Activated CD4-positive, alpha-beta T cell treated with anti-CD3 and anti-CD28 coated beads for 1 hour (primary cell): ENCODE data around the gene PATJ.
"Not testable (repeated sequence)": the region's sequence is repeated elsewhere in the genome, so short reads cannot be mapped to it uniquely, and the experiment has no call there.

ENCODE experiments used
- DNase-seq: peaks from one replicate; pipeline ENCODE4 v3.0.0-alpha.2; 2020

Gene PATJ

GRCh38 chr1:61837607-61838006 is 95.3 kb downstream of the PATJ start:
- DNase-seq: not testable (repeated sequence)

GRCh38 chr1:61839679-61840078 is 97.4 kb downstream of the PATJ start:
- DNase-seq: no peak

- DNase-seq: no peak
These were observed 99.8 kb downstream of the PATJ start for GRCh38 chr1:61842036-61842435.

GRCh38 chr1:61842863-61843514 is 100.7 kb downstream of the PATJ start:
- DNase-seq: no peak

- DNase-seq: no peak
These were observed 101.7 kb downstream of the PATJ start for GRCh38 chr1:61844006-61844405.

- DNase-seq: not testable (repeated sequence)
These were observed 102.4 kb downstream of the PATJ start for GRCh38 chr1:61844664-61845063.

- no peak for DNase-seq
These were observed 109.0 kb downstream of the PATJ start for GRCh38 chr1:61851235-61851634.

- no peak for DNase-seq
These were observed 109.8 kb downstream of the PATJ start for GRCh38 chr1:61851849-61852669.

GRCh38 chr1:61852670-61853015 is 110.4 kb downstream of the PATJ start:
- no peak for DNase-seq

GRCh38 chr1:61853583-61853982 is 111.3 kb downstream of the PATJ start:
- no peak for DNase-seq

GRCh38 chr1:61864489-61864888 is 122.2 kb downstream of the PATJ start:
- no peak for DNase-seq

GRCh38 chr1:61865646-61866220 is 123.5 kb downstream of the PATJ start:
- no peak for DNase-seq

GRCh38 chr1:61869691-61870109 is 127.4 kb downstream of the PATJ start:
- DNase-seq: no peak

- DNase-seq: no peak
These were observed 129.9 kb downstream of the PATJ start for GRCh38 chr1:61872206-61872605.

GRCh38 chr1:61873581-61873980 is 131.3 kb downstream of the PATJ start:
- no peak for DNase-seq

GRCh38 chr1:61873994-61874393 is 131.7 kb downstream of the PATJ start:
- DNase-seq: no peak

- DNase-seq: no peak
These were observed 132.9 kb downstream of the PATJ start for GRCh38 chr1:61875198-61875597.

- DNase-seq: not testable (repeated sequence)
These were observed 137.7 kb downstream of the PATJ start for GRCh38 chr1:61879887-61880474.

GRCh38 chr1:61887076-61887867 is 145.0 kb downstream of the PATJ start:
- no peak for DNase-seq

GRCh38 chr1:61887931-61888564 is 145.8 kb downstream of the PATJ start:
- no peak for DNase-seq

- no peak for DNase-seq
These were observed 146.5 kb downstream of the PATJ start for GRCh38 chr1:61888808-61889207.

- not testable (repeated sequence) for DNase-seq
These were observed 148.2 kb downstream of the PATJ start for GRCh38 chr1:61890435-61890834.
